Activated effector memory CD4-positive, alpha-beta T cell treated with Interleukin-2 at 50 U/mL for 16 hours (primary cell): ENCODE measurements around the gene NPY5R.

ENCODE experiments used
- DNase-seq: peaks from one replicate; pipeline ENCODE4 v3.0.0-alpha.2; 2020

NPY5R gene

DNA sequence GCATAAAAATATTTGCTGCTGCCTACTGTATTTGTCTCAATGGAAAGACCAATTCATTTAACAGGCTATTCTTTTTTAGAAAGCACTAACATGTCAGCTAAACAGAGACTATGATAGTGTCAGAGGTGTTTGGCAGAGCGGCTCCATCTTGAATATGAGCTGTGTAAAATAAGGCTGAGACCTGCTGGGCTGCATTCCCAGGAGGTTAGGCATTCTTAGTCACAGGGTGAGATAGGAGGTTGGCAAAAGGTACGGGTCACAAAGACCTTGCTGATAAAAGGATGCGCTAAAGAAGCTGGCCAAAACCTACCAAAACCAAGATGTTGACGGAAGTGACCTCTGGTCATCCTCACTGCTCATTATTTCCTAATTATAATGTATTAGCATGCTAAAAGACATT, 41.8 kb downstream of the NPY5R start:
- DNase-seq: no peak

DNA sequence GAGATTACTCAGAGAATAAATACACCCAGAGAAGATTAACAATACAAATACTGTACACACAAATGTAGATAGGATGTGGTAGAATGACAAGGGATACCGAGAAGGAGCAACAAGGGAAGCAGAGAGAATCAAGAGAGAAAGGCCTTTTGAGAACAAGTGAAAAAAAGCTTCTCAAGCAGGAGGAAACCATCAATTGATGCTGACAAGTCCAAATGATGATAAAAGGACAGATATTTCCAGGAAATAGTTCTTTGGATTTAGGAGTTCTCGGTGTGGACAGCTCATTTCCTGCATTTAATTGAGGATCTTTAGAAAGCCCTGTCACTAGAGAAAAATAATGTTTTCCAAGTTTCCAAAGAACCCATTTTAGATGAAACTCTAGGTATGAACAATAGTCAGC, 48.1 kb downstream of the NPY5R start:
- no peak for DNase-seq

DNA sequence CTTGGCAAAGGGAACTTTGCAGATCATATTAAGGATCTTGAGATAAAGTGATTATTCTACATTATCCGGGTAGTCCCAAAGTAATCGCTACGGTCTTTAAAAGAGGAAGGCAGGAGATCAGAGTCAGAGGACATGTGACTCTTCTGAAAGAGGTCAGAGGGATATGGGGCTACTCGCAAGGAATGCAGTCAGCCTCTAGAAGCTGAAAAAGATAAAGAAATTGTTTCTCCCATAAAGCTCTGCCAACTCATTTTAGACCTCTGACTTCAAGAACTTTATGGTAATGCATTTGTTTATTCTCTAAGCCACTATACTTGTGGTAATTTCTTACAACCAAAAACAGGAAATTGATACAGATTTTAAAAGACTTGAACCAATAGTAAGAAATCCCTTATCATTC, 48.6 kb downstream of the NPY5R start:
- no peak for DNase-seq

DNA sequence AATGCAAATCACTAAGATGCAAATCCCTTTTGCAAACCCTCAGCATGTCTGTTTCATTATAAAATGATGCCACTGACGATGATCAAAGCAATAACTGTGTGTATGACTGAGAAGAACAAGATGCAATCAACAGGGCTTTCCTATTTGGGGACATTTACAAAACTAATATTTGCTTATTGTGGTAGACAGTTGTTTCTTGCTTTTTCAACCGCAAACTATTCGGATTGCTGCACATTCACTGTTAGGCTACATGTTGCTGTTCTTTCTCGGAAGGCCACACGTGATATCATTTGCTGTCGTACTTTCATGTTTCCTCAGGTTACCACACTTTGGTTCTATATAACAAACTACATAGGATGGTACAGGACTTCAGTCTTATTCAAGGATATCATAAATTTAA, 49.8 kb downstream of the NPY5R start:
- DNase-seq: no peak

DNA sequence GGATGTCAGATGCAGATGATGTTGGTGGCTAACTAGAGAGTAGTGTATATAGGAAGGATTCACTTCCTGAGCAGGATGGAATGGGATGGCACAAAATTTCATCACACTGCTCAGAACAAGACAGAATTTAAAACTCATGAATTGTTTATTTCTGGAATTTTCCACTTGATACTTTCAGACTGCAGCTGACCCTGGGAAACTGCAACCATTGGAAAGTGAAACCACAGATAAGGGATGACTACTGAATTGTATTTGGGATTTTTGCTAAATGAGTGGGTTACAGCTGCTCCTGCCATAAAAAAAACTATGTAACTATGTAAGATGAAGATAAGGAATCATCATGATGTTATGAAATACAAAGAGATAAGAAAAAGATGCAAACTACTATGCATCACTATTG, 51.4 kb downstream of the NPY5R start:
- DNase-seq: no peak

DNA sequence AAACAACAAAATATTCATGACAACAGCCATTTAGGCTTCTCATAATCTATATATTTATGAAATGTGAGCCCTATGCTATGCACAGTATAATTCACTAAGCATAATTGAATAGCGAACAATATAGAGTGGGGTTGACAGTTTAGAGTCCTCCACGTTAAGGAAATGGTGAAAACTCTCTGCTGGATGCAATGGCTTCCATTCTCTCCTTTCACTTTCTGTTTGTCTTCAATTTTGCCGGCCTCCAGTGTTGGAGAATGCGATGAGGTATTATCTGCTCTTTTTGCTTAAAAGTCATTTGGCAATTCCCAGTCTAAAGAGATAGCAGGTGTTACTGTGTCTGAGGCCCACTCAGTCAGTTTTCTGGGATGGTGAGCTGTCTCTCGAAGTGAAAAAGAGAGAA, 52.1 kb downstream of the NPY5R start:
- no peak for DNase-seq

DNA sequence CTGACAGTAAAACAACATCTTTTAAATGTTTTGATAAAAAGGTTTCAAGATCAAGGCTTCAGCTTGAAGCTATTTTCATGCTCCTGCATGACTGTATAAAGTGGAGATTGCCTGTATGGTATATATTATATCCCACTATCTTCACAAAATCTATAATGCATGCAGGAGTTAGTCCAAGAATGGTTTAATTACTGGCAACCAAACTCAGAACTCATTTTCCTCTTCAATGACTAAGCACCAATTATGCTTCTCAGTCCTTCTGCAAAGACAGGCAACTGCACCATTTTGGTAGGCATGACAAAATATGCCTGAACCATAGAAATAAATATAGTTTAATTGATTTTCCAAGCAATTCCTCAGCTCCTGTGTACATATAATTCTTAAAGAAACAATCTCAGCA, 54.5 kb downstream of the NPY5R start:
- no peak for DNase-seq

DNA sequence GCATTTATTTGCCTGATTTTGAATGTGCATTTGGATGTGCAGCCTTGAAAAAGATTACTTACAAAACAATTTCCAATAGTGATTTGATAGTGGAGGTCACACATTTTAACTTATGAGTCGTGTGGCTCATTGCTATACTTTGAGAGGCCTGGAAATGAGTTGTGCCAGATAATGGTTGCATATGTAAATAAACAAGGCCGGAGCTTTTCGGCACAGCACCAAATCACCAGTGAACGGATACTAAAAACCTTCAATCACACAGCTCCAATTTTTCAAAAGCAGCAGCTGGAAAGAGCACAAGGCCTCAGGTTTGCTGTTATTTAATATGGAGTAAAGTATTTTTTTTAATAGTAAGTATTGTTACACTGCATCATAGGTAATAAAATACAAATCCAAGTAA, 57.2 kb downstream of the NPY5R start:
- DNase-seq: no peak
